K562 (cell line): ENCODE data around the gene CASR. TPM values are rescaled to one million over a fixed set of nuclear protein-coding genes. Genes with fewer than 3 reads are reported as not detected.

ENCODE experiments used
- ATAC-seq: fragments of 200-7000 bp; cut with Tn5 transposase; 3 replicates; pipeline ENCODE4 v1.9.1; 2020; ENCODE audit warnings: moderate library complexity
- BruUV-seq: library from RNA; stranded (reverse); fragments of 400-500 nt; replicated peaks from 2 replicates; lab custom pipeline; 2021; lab: Mats Ljungman, UMichigan
- CTCF ChIA-PET: fragments of 300-600 bp; formaldehyde crosslinking; extraction: SDS; loops from one replicate; lab custom pipeline; 2021; ENCODE audit warnings: low intra/inter-chr PET ratio; lab: Yijun Ruan, JAX
- POLR2A ChIA-PET: fragments of 300-600, 350-650 bp; sonication (Branson Sonifier 250); formaldehyde crosslinking; extraction: SDS; loops from one replicate; lab custom pipeline; 2021; ENCODE audit warnings: antibody characterized with exemption, inconsistent platforms; lab: Yijun Ruan, JAX
- DNase-seq, 4 experiments: peaks; one replicate each; pipeline versions ENCODE4 v3.0.0 to v3.0.0-alpha.2; 2011 to 2018; ENCODE audit warnings: low spot score in 3 of 4, mixed read lengths in 3 of 4; ENCODE audit errors: extremely low read depth in 1 of 4
- FAIRE-seq: peaks from 2 replicates; lab custom pipeline; 2011; peaks lifted over from hg19 to GRCh38; lab: Jason Lieb, UNC
- H2AFZ ChIP-seq: 2 replicates; pipeline ENCODE4 v1.6.0; 2011; ENCODE audit warnings: low read depth, low read length, control low read depth, inconsistent platforms
- H3K27ac ChIP-seq: fragments of 200-600 bp; 3 replicates; pipeline ENCODE4 v1.8.0; 2011; ENCODE audit warnings: low read depth, mild to moderate bottlenecking, control low read depth, inconsistent platforms, low read length, moderate library complexity, mixed read lengths; ENCODE audit errors: extremely low read depth
- H3K27me3 ChIP-seq, 2 experiments: fragments of 300-600 bp in 1 of 2; 2 replicates in 1 of 2; 3 replicates in 1 of 2; pipeline versions ENCODE4 v1.6.0 to v1.8.0; 2011; ENCODE audit warnings: inconsistent platforms in 2 of 2, low read length in 2 of 2, mild to moderate bottlenecking in 1 of 2, mixed read lengths in 1 of 2, moderate library complexity in 1 of 2; ENCODE audit not compliant: control insufficient read depth in 2 of 2, insufficient read depth in 2 of 2
- H3K36me3 ChIP-seq: fragments of 300-600 bp; 3 replicates; pipeline ENCODE4 v1.8.0; 2011; ENCODE audit warnings: mild to moderate bottlenecking, low read length, inconsistent platforms; ENCODE audit not compliant: control insufficient read depth, insufficient read depth
- H3K4me1 ChIP-seq, 2 experiments: fragments of 200-600 bp in 1 of 2; replicated peaks in 1 of 2; 2 replicates in 1 of 2; 3 replicates in 1 of 2; pipeline versions ENCODE4 v1.5.1 to v1.8.0; 2011; ENCODE audit warnings: inconsistent platforms in 2 of 2, low read length in 2 of 2, mild to moderate bottlenecking in 1 of 2, mixed read lengths in 1 of 2, moderate library complexity in 1 of 2; ENCODE audit not compliant: control insufficient read depth in 2 of 2, insufficient read depth in 2 of 2
- H3K4me2 ChIP-seq: 2 replicates; pipeline ENCODE4 v1.6.1; 2011; ENCODE audit warnings: low read length, control low read depth, inconsistent platforms, mixed read lengths; ENCODE audit not compliant: insufficient read depth
- H3K4me3 ChIP-seq: fragments of 200-600 bp; sonication (generic), shearing (Covaris generic); 2 replicates; pipeline ENCODE4 v1.5.1; 2016; ENCODE audit warnings: control low read depth, inconsistent platforms
- H3K79me2 ChIP-seq: fragments of 200-600 bp; 3 replicates; pipeline ENCODE4 v1.8.0; 2011; ENCODE audit warnings: low read length, inconsistent platforms; ENCODE audit not compliant: control insufficient read depth, insufficient read depth
- H3K9ac ChIP-seq, 2 experiments: 2 replicates each; pipeline versions ENCODE4 v1.6.0 to v1.6.1; 2011; ENCODE audit warnings: low read depth in 2 of 2, low read length in 2 of 2, control low read depth in 1 of 2, inconsistent platforms in 1 of 2, mild to moderate bottlenecking in 1 of 2, mixed read lengths in 1 of 2; ENCODE audit not compliant: insufficient read depth in 1 of 2
- H3K9me1 ChIP-seq: one replicate; pipeline ENCODE4 v1.6.0; 2011; ENCODE audit warnings: inconsistent platforms, mild to moderate bottlenecking, low read length, moderate library complexity; ENCODE audit not compliant: control insufficient read depth, insufficient read depth
- H3K9me3 ChIP-seq: replicated peaks from 2 replicates; pipeline ENCODE4 v1.5.1; 2011; ENCODE audit warnings: low read depth, low read length, inconsistent platforms; ENCODE audit not compliant: control insufficient read depth, insufficient read depth
- H4K20me1 ChIP-seq: replicated peaks from 2 replicates; pipeline ENCODE4 v1.6.1; 2011; ENCODE audit warnings: low read length, inconsistent platforms, mixed read lengths; ENCODE audit not compliant: control insufficient read depth, insufficient read depth
- KDM4B ChIP-seq, 2 experiments: fragments of 450-650 bp in 1 of 2; sonication (generic) in 1 of 2; IDR thresholded peaks; 2 replicates each; pipeline ENCODE4 v1.6.1; 2016 to 2017; ENCODE audit warnings: borderline replicate concordance in 2 of 2, antibody characterized with exemption in 1 of 2, low read depth in 1 of 2, mild to moderate bottlenecking in 1 of 2
- ZBTB40 ChIP-seq, 2 experiments: fragments of 450-650 bp in 1 of 2; sonication (generic) in 1 of 2; formaldehyde crosslinking in 1 of 2; IDR thresholded peaks; 2 replicates each; pipeline versions ENCODE4 v1.7.1 to v1.9.0; 2016 to 2022; ENCODE audit warnings: inconsistent platforms in 1 of 2, mild to moderate bottlenecking in 1 of 2, missing genetic modification reagents in 1 of 2
- WGBS: fragments of 100-300 bp; shearing (Covaris generic); methylation state at CpG from one replicate; pipeline ENCODE4 v1.1.6; 2016; ENCODE audit warnings: low coverage, mixed read lengths; ENCODE audit not compliant: insufficient coverage; ENCODE audit errors: missing lambda C conversion rate; 5-methylcytosine and 5-hydroxymethylcytosine counted together
- in situ Hi-C: fragments of 300-500 bp; cut with MboI; formaldehyde crosslinking; loops from 4 replicates; pipeline ENCODE4 v1.15.0; 2018; ENCODE audit warnings: inconsistent platforms, mixed read lengths
- intact Hi-C: fragments of 100-400 bp; cut with micrococcal nuclease; formaldehyde crosslinking; loops from 2 replicates; pipeline ENCODE4 v1.14.2; 2022
- polyA plus RNA-seq, 8 experiments: library from polyadenylated mRNA; depleted of rRNA in 4 of 8; stranded (reverse) in 5 of 8; unstranded in 3 of 8; fragments of >200 nt; fragmentation: Nextera tagmentation in 2 of 8; fragmentation: Illumina TruSeq in 1 of 8; extraction: Ambion mirVana in 2 of 8; extraction: Trizol in 1 of 8; gene quantifications; 2 replicates each; pipeline versions ENCODE4 v1.2.1 to v1.2.3, GENCODE V29; 2011 to 2014; ENCODE audit warnings: inconsistent platforms in 1 of 8, missing spikeins in 1 of 8
- total RNA-seq, 7 experiments: library from RNA; depleted of rRNA in 6 of 7; stranded (reverse); fragments of >200 nt in 6 of 7; fragmentation: Illumina TruSeq in 2 of 7; extraction: Trizol in 2 of 7; gene quantifications; 2 replicates each; pipeline versions ENCODE4 v1.2.1 to v1.2.3, GENCODE V29; 2011 to 2021; ENCODE audit warnings: low replicate concordance in 1 of 7

The CASR gene
- total and polyA plus RNA-seq, 9 of the 15 experiments (the other 6 are each of a cell fraction or from before 2014, with no cell fraction given): not detected

- H3K27ac ChIP-seq: no peak overlapping the region
- no peaks in the 10 kb centered on the region for H3K36me3 ChIP-seq
- ATAC-seq (no peak), FAIRE-seq (no peak), DNase-seq (no peak)
- WGBS: 0% methylated on average over 1 of the region's 1 CpG
- BruUV-seq: no TSS peak
- in situ Hi-C loops (no loop called here), intact Hi-C loops (no loop called here)
- ChIA-PET POLR2A (interaction anchor here (0.7 kb wide), 1 partner anchor 594 kb away, joined by 3 read pairs; no protein-coding TSS in a partner anchor), CTCF (no interaction called here)
- H3K79me2 ChIP-seq: no peaks in the 10 kb centered on the region
- H3K9me3 ChIP-seq: no peaks in the 10 kb centered on the region
- no peak overlapping the region for H3K9ac ChIP-seq
- no peak overlapping the region for H2AFZ ChIP-seq
- no peak overlapping the region for H3K4me2 ChIP-seq
- H3K4me1 ChIP-seq: no peaks in the 10 kb centered on the region
- peaks cover 0 to 11% of the 10 kb centered on the region in 2 experiments; a peak in 1 of 5 replicates for H3K27me3 ChIP-seq
- no peaks in the 10 kb centered on the region for H3K9me1 ChIP-seq
- H3K4me3 ChIP-seq: no peak overlapping the region
- TF ChIP-seq ZBTB40 (IDR thresholded peaks at IDR 0.05): peak; percentile 37; the same call in 1 of the 2 replicates
- TF ChIP-seq ZBTB40 (CRISPR knock-in tag; IDR thresholded peaks at IDR 0.05): no peak
- TF ChIP-seq KDM4B (IDR thresholded peaks at IDR 0.05; ENCODE audit: borderline replicate concordance in 2 of 2, low read depth in 1 of 2): no peak
- H4K20me1 ChIP-seq: no peaks in the 10 kb centered on the region
Measured at GRCh38 chr3:122234117-122234516, 50.6 kb downstream of the CASR start.
